Astrocyte (in vitro differentiated cells and primary cell): ENCODE data around the gene ARHGAP21. TPM values are rescaled to one million over a fixed set of nuclear protein-coding genes. Genes with fewer than 3 reads are reported as not detected.

Source experiments
- DNase-seq: peaks from one replicate; pipeline ENCODE4 v3.0.0-alpha.2; 2010; ENCODE audit warnings: low read depth
- FAIRE-seq: peaks from 2 replicates; lab custom pipeline; 2011; peaks lifted over from hg19 to GRCh38; lab: Jason Lieb, UNC
- H2AFZ ChIP-seq: 2 replicates; pipeline ENCODE4 v1.6.0; 2012; ENCODE audit warnings: low read depth, low read length, inconsistent platforms
- H3K27ac ChIP-seq: 2 replicates; pipeline ENCODE4 v1.5.1; 2011; ENCODE audit warnings: low read depth, low read length, inconsistent platforms
- H3K27me3 ChIP-seq: 2 replicates; pipeline ENCODE4 v1.6.0; 2011; ENCODE audit warnings: low read length, inconsistent platforms; ENCODE audit not compliant: insufficient read depth
- H3K36me3 ChIP-seq: 2 replicates; pipeline ENCODE4 v1.5.1; 2011; ENCODE audit warnings: low read length, inconsistent platforms; ENCODE audit not compliant: insufficient read depth
- H3K4me1 ChIP-seq: 2 replicates; pipeline ENCODE4 v1.5.1; 2011; ENCODE audit warnings: low read length, inconsistent platforms; ENCODE audit not compliant: insufficient read depth
- H3K4me2 ChIP-seq: 2 replicates; pipeline ENCODE4 v1.6.0; 2012; ENCODE audit warnings: low read length, inconsistent platforms
- H3K4me3 ChIP-seq: 2 replicates; pipeline ENCODE4 v1.5.1; 2011; ENCODE audit warnings: low read depth, mild to moderate bottlenecking, low read length, inconsistent platforms; ENCODE audit not compliant: insufficient read depth
- H3K79me2 ChIP-seq: 2 replicates; pipeline ENCODE4 v1.6.0; 2012; ENCODE audit warnings: mild to moderate bottlenecking, low read length, inconsistent platforms; ENCODE audit not compliant: insufficient read depth
- H3K9ac ChIP-seq: 2 replicates; pipeline ENCODE4 v1.6.0; 2012; ENCODE audit warnings: mild to moderate bottlenecking, low read length, inconsistent platforms
- H3K9me3 ChIP-seq: 2 replicates; pipeline ENCODE4 v1.5.1; 2012; ENCODE audit warnings: low read depth, mild to moderate bottlenecking, low read length, inconsistent platforms; ENCODE audit not compliant: insufficient read depth
- H4K20me1 ChIP-seq: 2 replicates; pipeline ENCODE4 v1.6.0; 2012; ENCODE audit warnings: low read length, inconsistent platforms; ENCODE audit not compliant: insufficient read depth
- H3K27ac Mint-ChIP-seq: one replicate; pipeline ENCODE4 v1.8.0; 2021; ENCODE audit warnings: mild to moderate bottlenecking, mixed read lengths; ENCODE audit not compliant: unreplicated experiment
- H3K27me3 Mint-ChIP-seq: one replicate; pipeline ENCODE4 v1.8.0; 2021; ENCODE audit warnings: low read depth, mixed read lengths; ENCODE audit not compliant: unreplicated experiment
- H3K36me3 Mint-ChIP-seq: one replicate; pipeline ENCODE4 v1.8.0; 2021; ENCODE audit warnings: low read depth, mixed read lengths; ENCODE audit not compliant: unreplicated experiment
- H3K4me1 Mint-ChIP-seq: one replicate; pipeline ENCODE4 v1.8.0; 2021; ENCODE audit warnings: low read depth, mixed read lengths; ENCODE audit not compliant: unreplicated experiment
- H3K4me3 Mint-ChIP-seq: one replicate; pipeline ENCODE4 v1.8.0; 2021; ENCODE audit warnings: mild to moderate bottlenecking, moderate library complexity, mixed read lengths; ENCODE audit not compliant: unreplicated experiment
- H3K9me3 Mint-ChIP-seq: one replicate; pipeline ENCODE4 v1.8.0; 2021; ENCODE audit warnings: mild to moderate bottlenecking, mixed read lengths; ENCODE audit not compliant: unreplicated experiment
- CTCF ChIP-seq: IDR thresholded peaks from 2 replicates; pipeline ENCODE4 v1.5.1; 2011; ENCODE audit warnings: low read depth, mild to moderate bottlenecking, inconsistent platforms, low read length, moderate library complexity; ENCODE audit not compliant: insufficient read depth
- EZH2 ChIP-seq: IDR thresholded peaks from 2 replicates; pipeline ENCODE4 v1.6.1; 2012; ENCODE audit warnings: mild to moderate bottlenecking, low read length, inconsistent platforms; ENCODE audit not compliant: insufficient read depth
- total RNA-seq: library from RNA; stranded (reverse); gene quantifications from 2 replicates; pipeline ENCODE4 v1.2.1, GENCODE V29; 2021

Gene ARHGAP21
- total RNA-seq, 1 donor from 2014 or later = 107 TPM

- Mint-ChIP-seq H3K9me3 (no peaks in the 10 kb centered on the region), H3K27me3 (no peaks in the 10 kb centered on the region), H3K27ac (no peak overlapping the region), H3K4me3 (no peak overlapping the region), H3K36me3 (peaks cover 16% of the 10 kb centered on the region), H3K4me1 (no peaks in the 10 kb centered on the region)
- Histone ChIP-seq H3K4me3 (no peak overlapping the region), H3K4me2 (no peak overlapping the region), H3K4me1 (no peaks in the 10 kb centered on the region), H3K27me3 (no peaks in the 10 kb centered on the region), H3K36me3 (no peaks in the 10 kb centered on the region), H3K27ac (no peak overlapping the region), H3K9me3 (no peaks in the 10 kb centered on the region), H4K20me1 (peaks cover 3% of the 10 kb centered on the region), H3K9ac (no peak overlapping the region), H2AFZ (no peak overlapping the region), H3K79me2 (peaks cover 30% of the 10 kb centered on the region)
- FAIRE-seq (no peak), DNase-seq (peak; percentile 22)
- TF ChIP-seq CTCF = no peak
- TF ChIP-seq EZH2 = no peak
These were observed 107.2 kb downstream of the ARHGAP21 start for GRCh38 chr10:24616536-24616935.

GRCh38 chr10:24606021-24606420 is 117.7 kb downstream of the ARHGAP21 start:
- Histone ChIP-seq H3K4me3 (no peak overlapping the region), H3K27ac (no peak overlapping the region), H3K4me2 (no peak overlapping the region), H3K36me3 (peaks cover 18% of the 10 kb centered on the region), H3K4me1 (no peaks in the 10 kb centered on the region), H2AFZ (no peak overlapping the region), H3K9ac (no peak overlapping the region), H3K79me2 (peaks cover 2% of the 10 kb centered on the region), H3K27me3 (no peaks in the 10 kb centered on the region), H3K9me3 (no peaks in the 10 kb centered on the region), H4K20me1 (no peaks in the 10 kb centered on the region)
- H3K4me1 Mint-ChIP-seq = peaks cover 11% of the 10 kb centered on the region
- H3K27me3 Mint-ChIP-seq = no peaks in the 10 kb centered on the region
- peaks cover 2% of the 10 kb centered on the region for H3K36me3 Mint-ChIP-seq
- H3K27ac Mint-ChIP-seq = no peak overlapping the region
- DNase-seq (no peak), FAIRE-seq (no peak)
- TF ChIP-seq EZH2 = no peak
- no peak overlapping the region for H3K4me3 Mint-ChIP-seq
- no peaks in the 10 kb centered on the region for H3K9me3 Mint-ChIP-seq

GRCh38 chr10:24605141-24605540 is 118.5 kb downstream of the ARHGAP21 start:
- Mint-ChIP-seq H3K36me3 (peaks cover 7% of the 10 kb centered on the region), H3K27ac (no peak overlapping the region), H3K27me3 (no peaks in the 10 kb centered on the region), H3K4me3 (no peak overlapping the region), H3K4me1 (peaks cover 11% of the 10 kb centered on the region), H3K9me3 (no peaks in the 10 kb centered on the region)
- H2AFZ ChIP-seq = no peak overlapping the region
- H3K79me2 ChIP-seq = peaks cover 2% of the 10 kb centered on the region
- no peak overlapping the region for H3K4me3 ChIP-seq
- no peak for TF ChIP-seq EZH2
- no peak for TF ChIP-seq CTCF
- peaks cover 23% of the 10 kb centered on the region for H3K36me3 ChIP-seq
- H3K4me2 ChIP-seq = no peak overlapping the region
- H3K27me3 ChIP-seq = no peaks in the 10 kb centered on the region
- H4K20me1 ChIP-seq = no peaks in the 10 kb centered on the region
- no peak overlapping the region for H3K27ac ChIP-seq
- no peak overlapping the region for H3K9ac ChIP-seq
- DNase-seq = no peak
- H3K9me3 ChIP-seq = no peaks in the 10 kb centered on the region
- no peaks in the 10 kb centered on the region for H3K4me1 ChIP-seq
- no peak for FAIRE-seq
